ENCODE measurements around the gene ARPC5. TPM values are rescaled to one million over a fixed set of nuclear protein-coding genes. Genes with fewer than 3 reads are reported as not detected.

The ARPC5 gene
- total and polyA plus RNA-seq, 10 of the 15 experiments (the other 5 are each of a cell fraction or from before 2014, with no cell fraction given), result 238 to 784 (median 309) TPM

GRCh38 chr1:183590244-183591191, 45.1 kb downstream of the ARPC5 start, which contains the start of gene NCF2:
Gene NCF2 (minus strand): TSS chr1:183590459. CDS start chr1:183590329, 130 bp downstream.
- POLR2A ChIA-PET, result interaction anchor here (0.6 to 12.1 kb wide), 13 partner anchors 8 to 284 kb away, joined by 3 to 199 read pairs (median 4); partner anchors contain the start of gene APOBEC4
- in situ Hi-C loops (cut with MboI), result no loop called here
- Histone ChIP-seq H3K4me2 (ENCODE audit: control insufficient read depth, insufficient read depth) (peak within 1 kb of the TSS; percentile 98), H3K4me3 (peak within 1 kb of the TSS; percentile 73), H3K4me1 (ENCODE audit: control insufficient read depth, insufficient read depth, low read length) (peaks cover 48% of the 10 kb centered on the region), H4K20me1 (ENCODE audit: control insufficient read depth, insufficient read depth) (no peaks in the 10 kb centered on the region), H3K9ac (ENCODE audit: control insufficient read depth, insufficient read depth, low read length) (peak within 1 kb of the TSS; percentile 79), H3K27me3 (replicated peaks in 1 of 2; ENCODE audit: control insufficient read depth in 2 of 2, insufficient read depth in 2 of 2, low read length in 1 of 2) (no peaks in the 10 kb centered on the region), H3K36me3 (ENCODE audit: control insufficient read depth in 2 of 2, insufficient read depth in 2 of 2, low read length in 1 of 2) (no peaks in the 10 kb centered on the region; a peak in 1 of 4 replicates), H3K9me3 (replicated peaks; ENCODE audit: control insufficient read depth, insufficient read depth, low read length) (no peaks in the 10 kb centered on the region; the same call in 2 of the 3 replicates), H3K27ac (ENCODE audit: control insufficient read depth, insufficient read depth) (peak within 1 kb of the TSS; percentile 95), H2AFZ (ENCODE audit: control insufficient read depth, low read depth, low read length) (peak within 1 kb of the TSS; percentile 73), H3K79me2 (ENCODE audit: control insufficient read depth, insufficient read depth, low read length) (peaks cover 15% of the 10 kb centered on the region)
- SMC1A ChIA-PET (ENCODE audit: uncharacterized antibody, unreplicated experiment), result interaction anchor here (0.6 to 11.7 kb wide), 18 partner anchors 8 to 121 kb away, joined by 3 to 363 read pairs (median 5); partner anchors contain the start of gene APOBEC4
- RAD21 ChIA-PET (ENCODE audit: unreplicated experiment), result interaction anchor here (0.5 to 9.5 kb wide), 14 partner anchors 11 to 554 kb away, joined by 3 to 188 read pairs (median 4); no protein-coding TSS in a partner anchor
- FAIRE-seq, result peak; percentile 94
- peak; percentile 96 for DNase-seq (ENCODE audit: low read depth, low spot score)
- no TSS peak for BruUV-seq (replicated peaks)
- peak; percentile 79 for ATAC-seq
- CTCF ChIA-PET, result interaction anchor here (0.9 to 8.9 kb wide), 10 partner anchors 9 to 323 kb away, joined by 3 to 152 read pairs (median 8); no protein-coding TSS in a partner anchor
- intact Hi-C loops (cut with micrococcal nuclease; ENCODE audit: unreplicated experiment), result loop anchor here (1.0 to 5.0 kb wide), 3 partner anchors 14 to 307 kb away; no protein-coding TSS in a partner anchor
- WGBS (ENCODE audit: insufficient coverage, insufficient replicate concordance, low lambda C conversion rate, missing lambda C conversion rate), result under 1% methylated on average over 6 of the region's 6 CpGs
- TF ChIP-seq SMAD5 (IDR thresholded peaks at IDR 0.05; ENCODE audit: low read depth) (peak; percentile 84), TCF7 (IDR thresholded peaks at IDR 0.05; ENCODE audit: borderline replicate concordance) (peak; percentile 53; the same call in 1 of the 2 replicates), BCL3 (IDR thresholded peaks at IDR 0.05; ENCODE audit: borderline replicate concordance, insufficient read depth, low read depth, low read length, poor library complexity, severe bottlenecking) (peak; percentile 91), STAT1 (conservative IDR thresholded peaks at IDR 0.05) (0 out of 2 replicates have a peak, but pooled peaks have one; percentile 13), NRF1 (conservative IDR thresholded peaks at IDR 0.05; ENCODE audit: low read depth, low read length) (no peak), E4F1 (IDR thresholded peaks at IDR 0.05; ENCODE audit: borderline replicate concordance, partially characterized antibody) (peak; percentile 64), ZNF217 (IDR thresholded peaks at IDR 0.05) (peak; percentile 83), MEF2A (IDR thresholded peaks at IDR 0.05; ENCODE audit: insufficient read depth, low read depth, low read length) (peak; percentile 83), NFYA (IDR thresholded peaks at IDR 0.05; ENCODE audit: borderline replicate concordance, low read depth, low read length) (no peak), HSF1 (IDR thresholded peaks at IDR 0.05; ENCODE audit: low read depth, low read length) (no peak), KAT2A (conservative IDR thresholded peaks at IDR 0.05; ENCODE audit: control insufficient read depth, low read depth, low read length) (no peak), POU2F2 (IDR thresholded peaks at IDR 0.05; ENCODE audit: borderline replicate concordance, low read depth, low read length) (peak; percentile 83), CEBPB (IDR thresholded peaks at IDR 0.05; ENCODE audit: borderline replicate concordance in 1 of 2, low read depth in 2 of 2, low read length in 2 of 2) (peak in 1 of 2 experiments; percentile 84; a peak in 1 of 4 replicates)
- TF ChIP-seq, protein P1, sequence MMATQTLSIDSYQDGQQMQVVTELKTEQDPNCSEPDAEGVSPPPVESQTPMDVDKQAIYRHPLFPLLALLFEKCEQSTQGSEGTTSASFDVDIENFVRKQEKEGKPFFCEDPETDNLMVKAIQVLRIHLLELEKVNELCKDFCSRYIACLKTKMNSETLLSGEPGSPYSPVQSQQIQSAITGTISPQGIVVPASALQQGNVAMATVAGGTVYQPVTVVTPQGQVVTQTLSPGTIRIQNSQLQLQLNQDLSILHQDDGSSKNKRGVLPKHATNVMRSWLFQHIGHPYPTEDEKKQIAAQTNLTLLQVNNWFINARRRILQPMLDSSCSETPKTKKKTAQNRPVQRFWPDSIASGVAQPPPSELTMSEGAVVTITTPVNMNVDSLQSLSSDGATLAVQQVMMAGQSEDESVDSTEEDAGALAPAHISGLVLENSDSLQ (IDR thresholded peaks at IDR 0.05), result peak; percentile 85

Data from GM12878 (cell line).